ENCODE data around the gene ARMH1.
A peak's percentile ranks its signal among the peaks of the same experiment; 100 is the strongest.

ARMH1 gene

GRCh38 chr1:44644806-44645205, 29.7 kb upstream of the ARMH1 start:
- FAIRE-seq (no peak), DNase-seq (ENCODE audit: low spot score) (no peak)

GRCh38 chr1:44645476-44646244, 28.9 kb upstream of the ARMH1 start:
- FAIRE-seq (no peak), DNase-seq (ENCODE audit: low spot score) (no peak)

DNA sequence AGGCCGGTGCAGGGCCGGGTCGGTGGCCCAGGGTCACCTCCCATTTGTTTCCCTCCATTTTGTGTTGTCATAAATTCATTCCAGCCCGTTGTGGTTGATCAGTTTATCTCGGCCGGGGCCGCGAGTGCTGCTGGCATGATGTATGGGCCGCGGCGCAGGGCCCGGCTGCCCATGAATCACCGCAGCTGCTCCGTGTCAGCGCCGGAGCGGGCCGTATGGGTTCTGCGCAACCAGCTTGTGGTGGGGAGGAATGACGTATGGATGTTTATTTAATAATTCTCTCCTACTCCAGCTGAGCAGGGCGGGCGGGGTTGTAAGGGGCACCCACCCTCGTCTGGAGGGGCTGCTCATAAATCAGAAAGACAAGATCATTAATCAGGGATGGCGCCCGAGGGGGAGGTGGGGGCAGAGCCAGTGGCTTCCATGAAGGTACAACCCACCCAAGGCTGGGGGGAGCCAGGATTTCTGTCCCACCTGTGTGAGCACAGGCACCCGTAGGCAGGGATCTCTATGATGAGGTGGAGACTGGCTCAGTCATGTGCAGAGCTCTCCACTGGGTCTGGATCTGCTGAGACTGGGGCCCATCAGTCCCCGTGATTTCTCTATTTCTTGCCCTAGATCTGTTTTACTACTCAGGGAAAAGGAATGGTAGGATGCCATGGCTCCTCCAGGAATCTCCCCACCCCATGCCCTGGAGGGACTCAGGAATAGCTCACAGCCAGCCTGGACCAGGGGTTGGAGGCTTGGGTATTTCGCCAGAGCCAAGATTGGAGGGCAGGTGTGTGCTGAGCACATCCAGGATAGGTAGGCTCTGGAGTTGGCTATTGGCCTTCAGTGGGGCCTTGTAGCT, 28.0 kb upstream of the ARMH1 start:
- DNase-seq (ENCODE audit: low spot score) = no peak
- FAIRE-seq = no peak

DNA sequence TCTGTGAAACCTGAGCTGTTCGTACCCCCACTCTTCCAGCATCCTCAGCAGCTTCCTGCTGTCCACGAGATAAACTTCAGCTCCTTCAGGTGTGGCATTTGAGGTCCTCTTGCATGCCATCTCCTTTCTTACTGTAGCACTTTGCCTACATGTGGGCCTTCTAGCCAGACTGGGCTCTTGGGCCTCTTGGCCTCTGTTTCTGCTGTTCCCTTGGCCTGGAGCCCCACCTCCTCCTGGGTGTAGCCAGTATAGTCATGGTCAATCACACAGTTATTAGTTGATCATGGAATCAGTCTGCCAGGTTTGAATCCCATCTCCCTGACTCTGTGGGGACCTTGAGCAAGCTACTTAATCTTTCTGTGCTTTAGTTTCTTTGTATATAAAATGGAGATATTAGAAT, 26.6 kb upstream of the ARMH1 start:
- DNase-seq (ENCODE audit: low spot score) (no peak), FAIRE-seq (no peak)

DNA sequence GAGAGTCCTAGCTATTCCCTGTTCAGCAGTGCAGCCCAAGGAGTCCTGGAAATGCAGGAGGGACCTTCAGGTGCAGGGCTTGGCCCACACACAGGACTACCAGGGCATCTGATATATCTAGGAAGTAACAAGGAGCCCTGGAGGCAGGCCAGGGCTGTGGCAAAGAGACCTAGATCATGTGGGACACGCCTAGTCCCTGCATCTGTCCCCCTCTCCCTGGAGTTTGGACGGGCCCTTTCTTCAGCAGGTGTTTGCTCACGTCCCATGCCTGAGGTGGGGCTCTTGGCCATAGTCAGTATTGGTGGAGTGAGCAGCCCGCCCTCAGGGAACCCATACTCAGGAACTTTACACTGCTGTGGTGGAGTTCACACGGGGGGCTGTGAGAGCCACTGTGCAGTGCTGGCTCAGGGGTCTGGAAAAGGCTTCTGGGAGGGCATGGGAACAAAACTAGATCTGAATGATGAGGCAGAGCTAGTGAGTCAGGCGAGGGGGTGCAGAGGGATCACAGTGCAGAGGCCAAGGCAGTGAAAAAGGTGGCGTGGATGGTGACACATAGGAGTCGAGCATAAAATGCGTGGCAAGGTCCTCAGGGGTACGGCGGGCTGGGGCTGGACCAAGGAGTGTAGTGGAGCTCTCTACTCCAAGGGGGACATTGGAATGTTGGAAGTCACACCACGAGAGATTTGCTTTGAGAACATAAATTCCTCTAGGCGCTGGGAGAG, 25.8 kb upstream of the ARMH1 start:
- no peak for DNase-seq (ENCODE audit: low spot score)
- no peak for FAIRE-seq

GRCh38 chr1:44649788-44650158, 24.7 kb upstream of the ARMH1 start:
- FAIRE-seq (no peak), DNase-seq (ENCODE audit: low spot score) (no peak)

DNA sequence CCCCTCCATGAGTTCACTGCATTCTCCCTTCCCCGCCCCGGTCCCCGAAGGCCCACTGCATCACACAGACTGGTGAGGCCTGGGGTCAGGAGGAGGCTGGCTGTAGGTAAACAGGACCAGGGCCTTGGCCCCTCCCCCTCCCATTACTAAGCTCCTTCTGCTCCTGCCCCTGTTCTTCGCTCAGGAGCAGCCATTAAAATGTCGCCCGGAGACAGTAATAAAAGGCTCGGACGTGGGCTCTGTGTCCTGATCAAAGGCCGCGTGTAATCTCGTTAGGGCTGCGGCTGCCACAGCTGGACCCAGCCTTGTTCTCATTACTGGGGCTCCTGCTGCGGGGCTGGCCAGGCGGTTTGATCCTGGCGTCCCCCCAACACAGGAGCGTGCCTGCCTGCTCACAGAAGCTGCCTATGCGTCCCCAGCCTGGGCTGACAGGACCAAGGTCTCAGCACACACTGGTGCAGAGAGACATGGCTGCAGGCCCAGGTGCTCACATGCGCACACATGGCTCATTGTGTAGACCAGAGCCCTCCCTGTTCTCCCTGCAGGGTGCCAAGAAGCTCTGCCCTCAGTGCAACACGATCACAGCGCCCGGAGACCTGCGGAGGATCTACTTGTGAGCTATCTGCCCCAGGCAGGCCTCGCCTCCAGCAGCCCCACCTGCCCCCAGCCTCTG, 24.2 kb upstream of the ARMH1 start:
- DNase-seq (ENCODE audit: low spot score) = no peak
- no peak for FAIRE-seq

DNA sequence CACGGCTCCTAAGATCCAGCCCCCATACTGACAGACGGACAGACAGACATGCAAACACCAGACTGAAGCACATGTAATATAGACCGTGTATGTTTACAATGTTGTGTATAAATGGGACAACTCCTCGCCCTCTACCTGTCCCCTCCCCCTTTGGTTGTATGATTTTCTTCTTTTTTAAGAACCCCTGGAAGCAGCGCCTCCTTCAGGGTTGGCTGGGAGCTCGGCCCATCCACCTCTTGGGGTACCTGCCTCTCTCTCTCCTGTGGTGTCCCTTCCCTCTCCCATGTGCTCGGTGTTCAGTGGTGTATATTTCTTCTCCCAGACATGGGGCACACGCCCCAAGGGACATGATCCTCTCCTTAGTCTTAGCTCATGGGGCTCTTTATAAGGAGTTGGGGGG, 23.4 kb upstream of the ARMH1 start:
- DNase-seq (ENCODE audit: low spot score) (no peak), FAIRE-seq (no peak)

DNA sequence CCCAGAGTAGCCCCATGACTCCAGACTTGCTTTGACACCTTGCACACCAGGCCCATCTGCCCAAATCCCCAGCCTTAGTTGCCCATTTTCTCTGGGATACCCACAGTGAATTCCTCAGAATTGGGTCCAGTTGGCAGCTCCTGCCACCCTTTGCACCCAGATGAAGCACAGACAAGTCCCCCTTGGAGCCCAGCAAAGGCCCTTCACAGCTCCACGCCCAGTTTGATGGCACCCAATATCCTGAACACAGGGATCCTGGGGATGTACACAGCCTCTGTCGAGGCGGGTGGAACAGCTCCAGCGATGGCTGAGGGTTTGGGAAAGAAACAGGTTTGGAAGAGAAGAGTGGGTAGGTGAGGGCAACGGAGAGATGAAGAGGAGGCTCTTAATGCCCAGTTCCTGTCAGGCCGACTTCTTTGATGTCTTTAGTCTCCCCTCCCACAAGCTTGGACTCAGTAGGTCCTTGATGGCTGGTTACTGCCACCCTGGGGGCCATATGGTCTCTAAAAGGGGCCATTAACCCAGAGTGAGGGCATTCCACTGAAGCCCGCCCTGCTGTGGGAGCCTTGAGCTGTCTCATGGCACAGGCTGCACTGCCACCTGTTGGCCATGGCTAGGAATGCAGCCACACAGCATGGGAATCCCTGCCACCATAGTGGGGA, 21.9 kb upstream of the ARMH1 start:
- FAIRE-seq = no peak
- peak; percentile 41 for DNase-seq (ENCODE audit: low spot score)

- DNase-seq (ENCODE audit: low spot score) = no peak
- no peak for FAIRE-seq
Observed at GRCh38 chr1:44653107-44653964, 21.2 kb upstream of the ARMH1 start.

DNA sequence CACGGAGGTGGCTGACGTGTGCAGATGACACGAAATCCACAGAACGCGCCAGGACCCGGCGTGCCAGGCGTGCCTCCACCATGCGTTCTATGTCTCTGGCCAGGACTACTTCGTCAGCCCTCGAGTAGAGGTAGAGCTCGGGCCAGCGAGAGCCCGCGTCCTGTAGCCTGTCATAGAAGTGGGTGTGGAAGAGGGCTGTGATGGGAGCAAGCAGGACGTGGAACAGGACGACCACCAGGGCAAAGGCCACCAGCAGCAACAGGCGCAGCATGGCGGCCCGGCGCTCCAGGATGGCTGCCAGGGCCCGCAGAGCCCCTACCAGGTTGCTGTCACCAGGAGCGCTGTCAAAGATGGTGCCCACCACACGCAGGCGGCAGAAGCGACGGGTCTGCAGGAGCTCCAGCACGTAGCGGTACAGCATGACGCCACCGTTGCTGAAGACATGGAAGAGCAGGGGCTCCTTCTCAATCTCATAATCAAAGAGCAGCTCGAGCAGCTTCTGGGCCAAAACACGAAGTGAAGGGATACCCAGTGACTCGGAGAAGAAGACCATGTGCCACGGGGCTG, 19.8 kb upstream of the ARMH1 start:
- DNase-seq (ENCODE audit: low spot score) = no peak
- no peak for FAIRE-seq

DNA sequence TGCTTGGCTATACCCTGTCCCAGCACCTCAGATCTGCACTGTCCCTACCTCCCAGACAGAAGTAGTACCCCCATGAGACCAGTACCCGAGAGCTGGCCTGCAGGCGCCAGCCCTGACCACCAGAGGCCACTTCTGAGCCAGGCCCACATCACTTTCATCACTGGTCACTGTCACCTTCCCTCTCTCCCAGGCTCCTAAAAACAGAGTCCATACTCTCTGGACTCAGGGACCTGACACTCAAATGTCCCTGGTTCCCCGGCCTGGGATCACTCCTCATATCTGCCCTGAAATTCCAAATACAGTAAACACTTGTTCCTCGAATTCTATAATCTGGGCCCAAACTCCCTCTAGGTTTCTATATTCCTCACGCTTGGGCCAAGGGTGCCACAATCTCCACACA, 18.9 kb upstream of the ARMH1 start:
- FAIRE-seq = no peak
- DNase-seq (ENCODE audit: low spot score) = no peak

DNA sequence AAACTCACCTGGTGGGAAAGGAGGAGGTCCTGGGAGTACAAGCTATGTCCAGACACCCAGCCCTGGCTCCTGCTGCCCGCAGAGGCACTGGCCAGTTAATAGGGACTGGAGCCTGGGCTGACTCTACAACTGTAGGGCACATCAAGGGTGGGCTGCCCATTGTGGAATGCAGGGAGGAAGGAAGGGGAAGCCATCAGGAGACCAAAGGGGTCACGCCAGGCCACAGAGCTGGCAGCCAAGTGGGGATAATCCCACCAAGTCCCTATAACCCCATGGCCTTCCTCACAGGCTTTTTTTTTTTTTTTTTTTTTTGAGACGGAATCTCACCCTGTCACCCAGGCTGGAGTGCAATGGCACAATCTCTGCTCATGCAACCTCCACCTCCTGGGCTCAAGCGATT, 14.9 kb upstream of the ARMH1 start:
- FAIRE-seq = no peak

DNA sequence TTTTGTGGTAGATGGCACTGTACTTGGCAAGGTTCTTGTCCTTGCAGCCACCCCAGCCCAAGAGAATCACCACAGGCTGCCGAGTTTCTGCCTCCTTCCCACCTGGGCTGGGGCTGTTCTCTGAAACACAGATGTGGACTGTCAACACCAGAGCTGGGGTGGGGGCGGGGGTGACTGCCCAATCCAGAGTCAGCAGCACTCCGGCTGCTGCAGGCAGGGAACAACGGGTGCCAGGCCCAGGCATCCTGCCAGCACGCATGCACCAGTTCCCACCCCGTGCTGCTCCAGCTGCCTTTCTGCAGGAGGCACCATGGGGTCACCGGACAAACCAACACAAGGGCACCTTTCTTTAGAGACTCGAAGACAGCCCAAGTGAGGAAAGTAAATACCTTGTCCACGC, 14.3 kb upstream of the ARMH1 start:
- DNase-seq (ENCODE audit: low spot score) (no peak), FAIRE-seq (no peak)

More for the DNA sequence above, 14.9 kb upstream of the ARMH1 start:
- DNase-seq (ENCODE audit: low spot score) = no peak

GRCh38 chr1:44661781-44662682, 12.5 kb upstream of the ARMH1 start:
- no peak for DNase-seq (ENCODE audit: low spot score)
- FAIRE-seq = no peak

GRCh38 chr1:44662683-44663030, 11.9 kb upstream of the ARMH1 start:
- no peak for DNase-seq (ENCODE audit: low spot score)
- FAIRE-seq = no peak

GRCh38 chr1:44663417-44663816, 11.1 kb upstream of the ARMH1 start:
- DNase-seq (ENCODE audit: low spot score) = no peak
- no peak for FAIRE-seq

DNA sequence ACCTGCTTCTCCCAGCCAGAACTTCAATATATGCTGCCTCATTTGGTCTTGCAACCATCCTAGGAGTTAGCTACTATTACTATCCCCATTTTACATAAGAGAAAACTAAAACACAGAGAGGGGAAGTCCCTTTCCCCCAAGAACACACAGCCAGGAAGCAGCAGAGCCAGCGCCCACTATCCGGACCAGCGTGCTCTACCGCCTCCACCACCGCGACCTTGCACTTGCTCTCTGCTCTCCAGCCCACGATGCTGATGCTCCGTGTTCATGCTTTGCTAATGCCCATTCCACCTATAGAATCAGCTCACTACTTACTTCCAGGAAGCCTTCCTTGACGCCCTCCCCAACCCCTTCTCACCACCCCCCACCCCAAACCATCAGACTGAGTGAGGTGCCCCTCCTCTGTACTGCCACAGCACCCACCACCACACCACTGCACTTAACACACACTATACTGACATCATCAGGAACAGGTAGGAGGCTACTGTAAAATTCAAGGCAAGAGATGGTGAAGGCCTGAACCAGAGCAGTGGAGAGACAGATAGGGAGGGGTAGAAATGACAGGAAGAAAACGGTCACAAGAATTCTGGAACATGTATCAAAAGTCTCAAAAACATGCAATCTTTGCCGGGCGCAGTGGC, 9.7 kb upstream of the ARMH1 start:
- no peak for DNase-seq (ENCODE audit: low spot score)
- FAIRE-seq = no peak
